HUES48 (cell line): ENCODE data around the gene FLCN.

Experiments
- H3K27ac ChIP-seq: one replicate; pipeline ENCODE4 v1.7.0; 2013; ENCODE audit warnings: low read depth, low read length, inconsistent platforms
- H3K27me3 ChIP-seq: 2 replicates; pipeline ENCODE4 v1.6.1; 2013; ENCODE audit warnings: mild to moderate bottlenecking, low read length; ENCODE audit not compliant: control insufficient read depth, insufficient read depth
- H3K36me3 ChIP-seq: 2 replicates; pipeline ENCODE4 v1.6.1; 2013; ENCODE audit warnings: low read length; ENCODE audit not compliant: control insufficient read depth, insufficient read depth
- H3K4me1 ChIP-seq: 2 replicates; pipeline ENCODE4 v1.6.1; 2013; ENCODE audit warnings: mild to moderate bottlenecking, low read length; ENCODE audit not compliant: control insufficient read depth, insufficient read depth
- H3K4me3 ChIP-seq: 2 replicates; pipeline ENCODE4 v1.5.1; 2013; ENCODE audit warnings: mild to moderate bottlenecking, low read depth, low read length
- H3K9ac ChIP-seq: 2 replicates; pipeline ENCODE4 v1.6.1; 2013; ENCODE audit warnings: mild to moderate bottlenecking, low read depth, low read length, moderate library complexity
- H3K9me3 ChIP-seq: 2 replicates; pipeline ENCODE4 v1.6.1; 2013; ENCODE audit warnings: low read length; ENCODE audit not compliant: control insufficient read depth, insufficient read depth

The FLCN gene

GRCh38 chr17:17172990-17173389 is 64.0 kb downstream of the FLCN start:
- no peaks in the 10 kb centered on the region for H3K27me3 ChIP-seq
- no peaks in the 10 kb centered on the region for H3K9me3 ChIP-seq
- no peak overlapping the region for H3K9ac ChIP-seq
- H3K4me3 ChIP-seq = no peak overlapping the region
- H3K27ac ChIP-seq = no peak overlapping the region
- no peaks in the 10 kb centered on the region; the same call in 1 of the 2 replicates for H3K4me1 ChIP-seq
- peaks cover 61% of the 10 kb centered on the region for H3K36me3 ChIP-seq

GRCh38 chr17:17172001-17172939 is 64.7 kb downstream of the FLCN start:
- no peak overlapping the region for H3K27ac ChIP-seq
- no peak overlapping the region for H3K9ac ChIP-seq
- H3K36me3 ChIP-seq = peaks cover 57% of the 10 kb centered on the region
- no peaks in the 10 kb centered on the region for H3K9me3 ChIP-seq
- H3K4me3 ChIP-seq = no peak overlapping the region
- no peaks in the 10 kb centered on the region; the same call in 1 of the 2 replicates for H3K4me1 ChIP-seq
- H3K27me3 ChIP-seq = no peaks in the 10 kb centered on the region

- Histone ChIP-seq H3K27me3 (no peaks in the 10 kb centered on the region), H3K36me3 (peaks cover 55% of the 10 kb centered on the region), H3K9ac (no peak overlapping the region), H3K4me3 (no peak overlapping the region), H3K27ac (no peak overlapping the region), H3K4me1 (no peaks in the 10 kb centered on the region; the same call in 1 of the 2 replicates), H3K9me3 (no peaks in the 10 kb centered on the region)
Observed at GRCh38 chr17:17171186-17171585, 65.8 kb downstream of the FLCN start.

DNA sequence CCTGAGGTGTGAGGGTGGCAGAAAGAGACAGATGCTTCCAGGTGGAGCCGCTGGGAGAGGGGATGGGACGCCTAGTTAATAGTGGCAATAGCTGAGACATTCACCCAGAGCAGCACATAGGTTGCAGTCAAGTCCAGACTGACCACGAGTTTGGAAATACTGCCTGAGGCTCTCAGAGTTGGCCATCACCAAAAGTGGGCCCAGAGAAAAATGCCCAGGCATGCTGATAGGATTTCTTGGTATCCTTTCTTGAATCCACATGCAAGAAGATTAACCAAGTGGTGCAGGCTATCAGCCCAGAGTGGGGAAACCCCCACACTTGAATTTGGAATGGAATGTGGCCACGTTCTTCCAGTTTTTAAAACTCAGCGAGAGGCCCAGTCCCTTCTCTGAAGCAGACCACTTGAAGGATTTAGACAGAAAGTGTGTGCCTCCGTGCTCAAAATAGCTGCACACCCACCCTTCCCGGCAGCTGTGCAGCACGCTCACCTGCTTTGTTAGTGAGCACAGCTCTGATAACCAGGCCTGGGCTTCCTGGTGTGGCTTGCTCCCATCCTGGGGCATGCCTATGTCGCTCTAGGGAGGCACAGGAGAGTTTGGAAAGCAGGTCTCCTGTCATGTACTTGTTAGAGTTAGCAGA is 66.5 kb downstream of the FLCN start:
- no peaks in the 10 kb centered on the region; the same call in 1 of the 2 replicates for H3K4me1 ChIP-seq
- H3K4me3 ChIP-seq = no peak overlapping the region
- no peak overlapping the region for H3K27ac ChIP-seq
- H3K27me3 ChIP-seq = no peaks in the 10 kb centered on the region
- no peaks in the 10 kb centered on the region for H3K9me3 ChIP-seq
- no peak overlapping the region for H3K9ac ChIP-seq
- H3K36me3 ChIP-seq = peaks cover 55% of the 10 kb centered on the region

- peaks cover 58% of the 10 kb centered on the region for H3K36me3 ChIP-seq
- H3K9me3 ChIP-seq = no peaks in the 10 kb centered on the region
- no peaks in the 10 kb centered on the region; the same call in 1 of the 2 replicates for H3K4me1 ChIP-seq
- no peak overlapping the region for H3K27ac ChIP-seq
- no peak overlapping the region for H3K4me3 ChIP-seq
- H3K9ac ChIP-seq = no peak overlapping the region
- H3K27me3 ChIP-seq = no peaks in the 10 kb centered on the region
Observed at GRCh38 chr17:17169396-17169795, 67.6 kb downstream of the FLCN start.

DNA sequence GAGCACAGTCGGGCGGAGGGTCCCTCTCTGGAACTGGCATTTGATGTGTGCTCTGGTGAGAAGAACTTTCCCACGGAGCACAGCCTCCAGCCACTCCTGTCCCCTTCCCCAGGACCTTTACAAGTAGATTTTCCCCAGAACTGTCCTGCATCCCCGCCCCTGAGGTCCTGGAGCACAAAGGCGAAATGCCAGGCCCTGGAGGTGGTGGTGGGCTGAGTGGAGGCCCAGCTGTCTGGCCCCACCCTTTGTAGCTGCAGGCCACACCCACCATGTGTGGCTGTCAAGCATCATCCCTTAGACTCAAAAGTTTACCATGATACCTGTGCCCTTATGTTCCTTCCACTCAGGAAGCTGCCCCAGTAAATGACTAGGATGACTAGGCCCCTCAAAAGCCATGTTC is 68.6 kb downstream of the FLCN start:
- Histone ChIP-seq H3K36me3 (peaks cover 55% of the 10 kb centered on the region), H3K9ac (no peak overlapping the region), H3K4me3 (no peak overlapping the region), H3K27ac (no peak overlapping the region), H3K4me1 (no peaks in the 10 kb centered on the region; the same call in 1 of the 2 replicates), H3K27me3 (no peaks in the 10 kb centered on the region), H3K9me3 (no peaks in the 10 kb centered on the region)

GRCh38 chr17:17167986-17168385 is 69.0 kb downstream of the FLCN start:
- H3K4me1 ChIP-seq = no peaks in the 10 kb centered on the region; the same call in 1 of the 2 replicates
- H3K9me3 ChIP-seq = no peaks in the 10 kb centered on the region
- no peak overlapping the region for H3K4me3 ChIP-seq
- no peak overlapping the region for H3K9ac ChIP-seq
- peaks cover 55% of the 10 kb centered on the region for H3K36me3 ChIP-seq
- H3K27ac ChIP-seq = no peak overlapping the region
- no peaks in the 10 kb centered on the region for H3K27me3 ChIP-seq

DNA sequence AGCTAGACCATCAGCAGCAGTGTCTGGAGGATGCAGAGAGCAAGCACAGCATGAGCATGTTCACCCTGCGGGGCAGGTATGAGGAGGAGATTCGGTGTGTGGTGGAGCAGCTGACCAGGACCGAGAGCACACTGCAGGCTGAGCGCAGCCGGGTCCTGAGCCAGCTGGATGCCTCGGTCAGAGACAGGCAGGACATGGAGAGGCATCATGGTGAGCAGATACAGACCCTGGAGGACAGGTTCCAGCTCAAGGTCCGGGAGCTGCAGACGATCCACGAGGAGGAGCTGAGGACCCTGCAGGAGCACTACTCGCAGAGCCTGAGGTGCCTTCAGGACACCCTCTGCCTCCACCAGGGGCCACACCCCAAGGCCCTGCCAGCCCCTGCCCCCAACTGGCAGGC is 69.6 kb downstream of the FLCN start:
- Histone ChIP-seq H3K4me3 (no peak overlapping the region), H3K27me3 (no peaks in the 10 kb centered on the region), H3K9ac (no peak overlapping the region), H3K27ac (no peak overlapping the region), H3K9me3 (no peaks in the 10 kb centered on the region), H3K36me3 (peaks cover 55% of the 10 kb centered on the region), H3K4me1 (no peaks in the 10 kb centered on the region; the same call in 1 of the 2 replicates)

DNA sequence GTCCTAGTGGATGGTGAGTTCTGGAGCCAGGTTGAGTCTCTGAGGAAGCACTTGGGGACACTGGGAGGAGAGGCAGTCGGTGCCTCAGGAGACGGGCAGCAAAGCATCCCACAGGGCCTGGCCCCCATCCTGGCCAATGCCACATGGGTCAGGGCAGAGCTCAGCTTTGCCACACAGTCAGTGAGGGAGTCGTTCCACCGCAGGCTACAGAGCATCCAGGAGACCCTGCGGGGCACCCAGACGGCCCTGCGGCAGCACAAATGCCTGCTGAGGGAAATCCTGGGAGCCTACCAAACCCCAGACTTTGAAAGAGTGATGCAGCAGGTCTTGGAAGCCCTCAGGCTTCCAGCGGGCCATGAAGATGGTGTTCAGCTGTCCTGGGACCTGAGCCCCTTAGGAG is 70.5 kb downstream of the FLCN start:
- Histone ChIP-seq H3K4me1 (no peaks in the 10 kb centered on the region), H3K27ac (no peak overlapping the region), H3K36me3 (peaks cover 57% of the 10 kb centered on the region), H3K27me3 (no peaks in the 10 kb centered on the region), H3K9ac (no peak overlapping the region), H3K9me3 (no peaks in the 10 kb centered on the region), H3K4me3 (no peak overlapping the region)

GRCh38 chr17:17165666-17166308 is 71.2 kb downstream of the FLCN start:
- Histone ChIP-seq H3K27ac (no peak overlapping the region), H3K4me3 (no peak overlapping the region), H3K9me3 (no peaks in the 10 kb centered on the region), H3K4me1 (no peaks in the 10 kb centered on the region), H3K27me3 (no peaks in the 10 kb centered on the region), H3K9ac (no peak overlapping the region), H3K36me3 (peaks cover 63% of the 10 kb centered on the region)

GRCh38 chr17:17164676-17165075 is 72.3 kb downstream of the FLCN start:
- Histone ChIP-seq H3K27ac (no peak overlapping the region), H3K4me1 (no peaks in the 10 kb centered on the region), H3K9me3 (no peaks in the 10 kb centered on the region), H3K9ac (no peak overlapping the region), H3K27me3 (no peaks in the 10 kb centered on the region), H3K4me3 (no peak overlapping the region), H3K36me3 (peaks cover 72% of the 10 kb centered on the region)
